GM10266 (cell line): ENCODE measurements around the gene KIAA0930.

Experiments
- DNase-seq: peaks from one replicate; pipeline ENCODE4 v3.0.0; 2012; ENCODE audit errors: extremely low spot score
- TF ChIP-seq, protein P1 (sequence below): IDR thresholded peaks from 2 replicates; pipeline ENCODE4 v1.5.1; 2012; ENCODE audit warnings: mild to moderate bottlenecking, low read depth; ENCODE audit not compliant: control insufficient read depth, insufficient read depth; ENCODE audit errors: missing control alignments

The KIAA0930 gene

DNA sequence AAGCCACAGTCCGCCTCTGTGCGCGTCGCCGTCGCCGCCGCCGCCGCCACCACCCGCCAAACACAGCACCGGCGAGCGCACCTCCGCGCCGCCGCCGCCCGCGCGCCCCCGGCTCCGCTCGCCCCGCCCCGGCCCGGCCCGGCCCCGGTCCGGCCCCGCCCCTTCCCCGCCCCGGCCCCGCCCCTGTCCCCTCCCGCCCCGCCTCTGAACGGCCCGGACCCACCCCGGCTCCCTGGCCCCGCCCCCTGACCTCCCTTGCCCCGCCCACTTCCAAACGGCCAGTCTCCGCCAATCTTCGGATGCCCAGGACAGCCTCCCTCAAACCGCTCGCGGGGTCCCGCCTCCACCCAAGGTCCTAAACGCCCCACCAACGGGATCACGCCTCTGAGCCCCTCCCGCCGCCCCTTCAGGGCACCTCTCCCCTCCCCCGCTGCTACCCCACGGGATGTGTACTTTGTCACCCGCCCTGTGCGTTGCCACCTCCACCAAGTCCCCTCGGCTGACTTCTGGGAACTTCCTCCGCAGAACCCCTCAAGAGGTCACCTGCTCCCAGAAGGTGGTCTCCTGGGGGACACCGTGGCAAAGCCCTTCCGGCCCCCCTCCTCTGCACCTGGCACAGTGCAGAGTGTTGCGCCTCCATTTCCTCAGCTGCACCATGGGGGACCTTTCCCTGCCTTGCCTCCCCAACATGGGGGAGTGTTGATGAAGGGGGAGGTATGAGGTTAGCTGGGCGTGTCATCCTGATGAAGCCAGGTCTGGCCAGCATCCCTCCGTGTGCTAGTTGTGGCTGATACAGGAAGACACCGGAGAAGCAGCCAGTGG, at the start of gene KIAA0930:
Gene KIAA0930, minus strand, starts transcription at position 85 of the 822 bp plus-strand sequence. CDS start 191 bp downstream, outside the sequence.
- peak; percentile 99 for DNase-seq
- TF ChIP-seq, protein P1, sequence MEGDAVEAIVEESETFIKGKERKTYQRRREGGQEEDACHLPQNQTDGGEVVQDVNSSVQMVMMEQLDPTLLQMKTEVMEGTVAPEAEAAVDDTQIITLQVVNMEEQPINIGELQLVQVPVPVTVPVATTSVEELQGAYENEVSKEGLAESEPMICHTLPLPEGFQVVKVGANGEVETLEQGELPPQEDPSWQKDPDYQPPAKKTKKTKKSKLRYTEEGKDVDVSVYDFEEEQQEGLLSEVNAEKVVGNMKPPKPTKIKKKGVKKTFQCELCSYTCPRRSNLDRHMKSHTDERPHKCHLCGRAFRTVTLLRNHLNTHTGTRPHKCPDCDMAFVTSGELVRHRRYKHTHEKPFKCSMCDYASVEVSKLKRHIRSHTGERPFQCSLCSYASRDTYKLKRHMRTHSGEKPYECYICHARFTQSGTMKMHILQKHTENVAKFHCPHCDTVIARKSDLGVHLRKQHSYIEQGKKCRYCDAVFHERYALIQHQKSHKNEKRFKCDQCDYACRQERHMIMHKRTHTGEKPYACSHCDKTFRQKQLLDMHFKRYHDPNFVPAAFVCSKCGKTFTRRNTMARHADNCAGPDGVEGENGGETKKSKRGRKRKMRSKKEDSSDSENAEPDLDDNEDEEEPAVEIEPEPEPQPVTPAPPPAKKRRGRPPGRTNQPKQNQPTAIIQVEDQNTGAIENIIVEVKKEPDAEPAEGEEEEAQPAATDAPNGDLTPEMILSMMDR, result no peak

DNA sequence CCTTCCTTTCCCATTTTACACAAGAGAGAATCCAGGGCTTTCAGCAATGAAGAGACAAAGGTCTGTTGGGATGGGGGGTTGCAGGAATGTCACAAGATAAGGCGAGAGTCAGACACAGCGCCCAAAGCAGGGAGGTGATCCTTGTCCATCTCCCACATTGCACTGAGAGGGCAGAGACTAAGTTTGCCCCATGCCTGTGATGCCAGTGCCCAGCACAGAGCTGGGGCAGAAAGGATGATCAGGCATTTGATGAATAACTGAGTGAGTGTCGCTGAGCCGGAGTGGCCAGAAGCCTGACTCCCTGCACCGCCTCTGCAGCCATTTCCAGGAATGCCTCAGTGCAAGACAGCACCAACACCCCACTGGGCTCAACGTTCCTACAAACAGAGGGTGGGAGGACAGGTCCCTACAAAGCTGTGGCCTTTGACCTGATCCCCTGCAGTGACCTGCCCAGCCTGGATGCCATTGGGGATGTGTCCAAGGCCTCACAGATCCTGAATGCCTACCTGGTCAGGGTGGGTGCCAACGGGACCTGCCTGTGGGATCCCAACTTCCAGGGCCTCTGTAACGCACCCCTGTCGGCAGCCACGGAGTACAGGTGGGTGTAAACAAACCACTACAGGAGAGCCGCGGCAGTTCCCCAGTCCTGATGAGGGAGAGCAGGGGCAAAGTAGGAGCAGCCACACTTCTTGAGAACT, 46.3 kb upstream of the KIAA0930 start:
- TF ChIP-seq, protein P1, result no peak
- DNase-seq, result no peak

DNA sequence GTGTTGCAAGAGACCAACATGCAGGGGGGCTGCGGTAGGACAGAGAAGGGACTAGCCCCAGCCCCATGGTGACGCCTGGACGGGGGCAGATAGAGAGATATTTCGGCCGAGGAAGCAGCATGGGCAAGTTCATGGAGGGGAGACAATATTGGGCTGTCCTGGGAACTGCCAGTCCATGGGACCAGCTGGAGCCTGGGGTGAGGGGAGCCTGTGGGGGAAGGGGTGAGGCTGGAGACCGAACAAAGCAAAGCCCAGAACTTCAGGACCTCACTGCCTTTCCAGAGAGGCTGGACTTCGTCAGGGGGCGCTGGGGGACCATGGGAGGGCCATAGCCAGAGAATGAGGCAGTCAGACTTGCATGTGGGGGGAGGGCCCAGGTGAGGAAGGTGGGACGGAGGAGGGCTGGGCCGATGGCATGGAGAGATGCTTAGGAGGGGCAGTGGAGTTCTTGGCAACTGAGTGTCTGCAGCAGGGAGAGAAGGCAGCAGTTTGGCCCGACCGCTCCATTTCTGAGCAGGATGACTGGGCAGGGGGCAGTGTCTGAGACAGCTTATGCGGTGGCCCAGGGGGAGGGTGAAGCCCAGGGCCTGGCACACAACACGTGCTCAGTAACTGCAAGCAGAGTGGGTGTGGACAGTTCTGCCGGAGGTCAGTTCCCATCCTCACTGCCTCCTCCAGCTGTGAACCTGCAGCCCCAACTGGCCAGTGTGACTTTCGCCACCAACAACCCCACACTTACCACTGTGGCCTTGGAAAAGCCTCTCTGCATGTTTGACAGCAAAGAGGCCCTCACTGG, 44.8 kb upstream of the KIAA0930 start:
- TF ChIP-seq, protein P1, result no peak

DNA sequence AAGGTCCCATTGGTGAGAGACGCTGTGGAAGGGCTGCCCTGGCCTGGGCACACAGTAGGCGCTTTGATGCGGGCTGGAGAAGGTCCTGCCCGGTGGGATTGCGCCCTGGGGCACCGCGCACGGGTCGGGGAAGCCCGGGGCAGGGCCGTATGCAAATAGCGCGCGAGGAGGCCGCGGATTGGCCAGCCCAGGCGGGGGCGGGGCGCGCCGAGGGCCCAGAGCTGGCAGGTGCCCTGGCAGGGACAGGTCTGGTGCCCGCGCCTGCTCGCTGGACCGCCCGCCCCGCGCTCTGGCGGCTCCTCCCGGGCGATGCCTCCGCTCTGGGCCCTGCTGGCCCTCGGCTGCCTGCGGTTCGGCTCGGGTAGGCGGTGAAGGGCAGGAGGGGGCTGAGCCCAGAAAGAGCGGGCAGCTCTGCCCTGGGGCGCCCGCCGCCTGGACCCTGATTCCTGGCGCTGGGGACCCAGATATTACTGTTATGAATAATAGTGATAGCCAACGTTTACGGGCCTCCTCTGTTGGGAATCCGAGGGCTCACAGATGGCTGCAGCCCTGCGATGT, 44.1 kb upstream of the KIAA0930 start, which contains the start of gene UPK3A:
Gene UPK3A, plus strand, starts transcription at position 245 of the 558 bp plus-strand sequence. Its CDS starts 65 bp downstream, at position 310.
- TF ChIP-seq, protein P1, result no peak
- DNase-seq, result no peak

More for the DNA sequence above, 44.8 kb upstream of the KIAA0930 start:
- no peak for DNase-seq

DNA sequence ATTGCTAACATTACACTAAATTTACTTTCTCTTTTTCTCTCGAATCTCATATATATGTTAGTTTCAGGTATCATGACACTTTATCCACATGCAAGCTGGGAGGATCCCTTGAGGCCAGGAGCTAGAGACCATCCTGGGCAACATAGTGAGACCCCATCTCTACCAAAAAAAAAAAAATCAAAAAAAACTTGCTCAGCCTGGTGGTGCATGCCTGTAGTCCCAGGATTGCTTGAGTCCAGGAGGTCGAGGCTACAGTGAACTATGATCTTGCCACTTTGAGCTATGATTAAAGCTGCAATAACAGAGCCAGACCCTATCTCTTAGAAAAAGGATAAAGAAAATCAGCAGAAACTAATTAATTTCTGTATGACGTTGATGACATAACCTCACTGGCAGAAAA, 40.3 kb upstream of the KIAA0930 start:
- TF ChIP-seq, protein P1, result no peak
- DNase-seq, result no peak

DNA sequence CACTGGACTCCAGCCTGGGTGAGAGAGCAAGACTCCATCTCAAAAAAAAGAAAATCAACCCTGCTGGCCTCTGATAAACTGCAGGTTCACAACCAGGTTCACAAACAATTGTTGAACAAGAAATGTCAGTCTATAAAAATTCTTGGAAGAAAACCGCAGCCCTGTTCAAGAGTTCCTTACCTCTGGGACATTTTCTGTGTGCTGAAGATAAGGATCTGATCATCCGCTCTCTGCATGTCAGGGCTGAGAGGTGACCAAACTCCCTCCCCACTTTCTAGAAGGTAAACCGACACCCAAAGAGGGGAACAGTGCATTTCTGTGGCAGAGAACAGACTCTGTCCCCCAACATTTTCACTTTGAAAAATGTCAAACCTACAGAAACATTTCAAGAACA, 39.9 kb upstream of the KIAA0930 start:
- DNase-seq, result no peak
- TF ChIP-seq, protein P1, result no peak
